Endothelial cell of hepatic sinusoid (primary cell): ENCODE measurements around the gene STK16.
"Not testable (repeated sequence)": the region's sequence is repeated elsewhere in the genome, so short reads cannot be mapped to it uniquely, and the experiment has no call there.

Experiments
- in situ Hi-C: cut with HindIII; loops from 2 replicates; pipeline ENCODE4 v1.10.0; 2017; ENCODE audit warnings: low sequenced_read_pairs

Gene STK16

GRCh38 chr2:219243291-219243761 is 2.0 kb upstream of the STK16 start:
- in situ Hi-C loops: loop anchor here (5.0 kb wide), 1 partner anchor 61 kb away; no protein-coding TSS in a partner anchor

DNA sequence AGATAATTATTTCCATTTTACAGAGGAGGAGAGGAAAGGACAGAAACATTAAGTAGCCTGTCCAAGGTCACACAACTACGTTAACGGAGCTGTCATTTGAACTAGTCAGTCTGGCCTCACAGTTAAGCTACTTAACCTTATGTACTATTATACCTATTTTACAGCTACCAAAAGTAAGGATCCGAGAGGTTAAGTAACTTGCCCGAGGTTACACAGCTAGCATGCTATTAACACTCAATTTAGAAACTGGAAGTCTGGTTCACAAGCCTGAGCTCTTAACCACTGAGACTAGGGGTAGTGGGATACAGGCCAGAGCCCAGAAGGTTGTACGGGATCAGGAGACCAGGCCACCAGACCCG is 511 bp upstream of the STK16 start:
- in situ Hi-C loops: loop anchor here (5.0 kb wide), 2 partner anchors 53 to 62 kb away; no protein-coding TSS in a partner anchor

GRCh38 chr2:219245899-219246230 is 586 bp downstream of the STK16 start:
- in situ Hi-C loops: loop anchor here (5.0 kb wide), 1 partner anchor 51 kb away; no protein-coding TSS in a partner anchor

GRCh38 chr2:219246559-219246958 is 1.3 kb downstream of the STK16 start:
- in situ Hi-C loops: loop anchor here (5.0 kb wide), 1 partner anchor 51 kb away; no protein-coding TSS in a partner anchor

GRCh38 chr2:219247678-219248642 is 2.7 kb downstream of the STK16 start:
- in situ Hi-C loops: loop anchor here (5.0 kb wide), 1 partner anchor 49 kb away; no protein-coding TSS in a partner anchor

DNA sequence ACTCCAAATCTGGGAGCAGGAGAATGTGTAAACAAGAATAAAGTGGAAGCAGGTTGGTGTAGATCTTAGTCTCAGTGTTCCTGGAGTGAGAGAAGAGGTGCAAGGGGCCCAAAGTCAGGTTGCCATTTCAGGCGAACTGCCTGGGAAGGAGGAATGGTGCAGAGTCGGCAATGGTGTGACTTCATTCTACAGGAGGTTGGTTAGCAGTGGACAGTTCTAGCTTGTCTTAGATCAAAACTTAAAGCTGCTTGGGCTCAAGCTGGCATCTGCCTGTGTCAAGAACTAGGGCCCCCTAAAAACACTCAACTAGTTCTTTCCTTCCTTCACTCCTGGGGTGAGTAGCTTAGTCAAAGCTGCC is 3.5 kb downstream of the STK16 start:
- in situ Hi-C loops: loop anchor here (5.0 kb wide), 1 partner anchor 48 kb away; no protein-coding TSS in a partner anchor

GRCh38 chr2:219249203-219249980 is 4.1 kb downstream of the STK16 start:
- in situ Hi-C loops: loop anchor here (5.0 kb wide), 1 partner anchor 48 kb away; no protein-coding TSS in a partner anchor

DNA sequence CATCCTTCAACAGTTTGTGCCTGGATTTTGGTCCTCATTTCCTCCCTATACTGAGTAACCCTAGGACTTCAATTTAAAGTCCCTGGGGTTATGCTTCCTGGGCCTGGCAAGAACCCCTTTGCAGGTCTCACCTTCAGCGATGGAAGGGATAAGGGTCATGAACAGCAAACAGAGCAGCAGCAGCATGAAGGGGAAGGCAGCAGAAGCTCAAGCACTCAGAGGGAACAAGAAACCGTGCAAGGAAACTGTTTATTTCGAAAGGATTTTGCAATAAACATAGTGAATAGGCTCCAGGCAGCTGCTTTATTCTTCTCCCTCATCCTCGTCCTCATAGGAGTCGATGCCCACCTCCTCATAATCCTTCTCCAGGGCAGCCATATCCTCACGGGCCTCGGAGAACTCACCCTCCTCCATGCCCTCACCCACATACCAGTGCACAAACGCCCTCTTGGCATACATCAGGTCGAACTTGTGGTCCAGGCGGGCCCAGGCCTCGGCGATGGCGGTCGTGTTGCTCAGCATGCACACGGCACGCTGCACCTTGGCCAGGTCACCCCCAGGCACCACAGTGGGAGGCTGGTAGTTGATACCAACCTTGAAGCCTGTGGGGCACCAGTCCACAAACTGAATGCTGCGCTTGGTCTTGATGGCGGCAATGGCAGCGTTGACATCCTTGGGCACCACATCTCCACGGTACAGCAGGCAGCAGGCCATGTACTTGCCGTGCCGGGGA is 4.9 kb downstream of the STK16 start:
- in situ Hi-C loops: no loop called here

DNA sequence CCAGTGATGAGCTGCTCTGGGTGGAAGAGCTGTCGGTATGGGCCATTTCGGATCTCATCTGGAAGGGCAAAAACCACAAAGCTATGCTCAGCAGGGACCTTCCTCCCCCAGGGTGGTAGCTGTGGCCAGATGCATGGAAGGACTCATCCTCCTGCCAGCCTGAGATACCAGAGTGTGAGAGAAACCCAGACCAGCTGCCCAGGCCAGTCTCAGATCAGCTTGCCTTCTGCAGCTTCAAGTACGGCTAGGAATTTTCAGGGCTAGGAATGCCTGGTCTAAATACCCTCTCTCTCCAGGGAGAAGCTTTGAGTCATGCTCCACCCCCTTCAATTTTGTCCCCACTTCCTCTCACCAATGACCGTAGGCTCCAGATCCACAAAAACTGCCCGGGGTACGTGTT is 6.4 kb downstream of the STK16 start:
- in situ Hi-C loops: no loop called here

DNA sequence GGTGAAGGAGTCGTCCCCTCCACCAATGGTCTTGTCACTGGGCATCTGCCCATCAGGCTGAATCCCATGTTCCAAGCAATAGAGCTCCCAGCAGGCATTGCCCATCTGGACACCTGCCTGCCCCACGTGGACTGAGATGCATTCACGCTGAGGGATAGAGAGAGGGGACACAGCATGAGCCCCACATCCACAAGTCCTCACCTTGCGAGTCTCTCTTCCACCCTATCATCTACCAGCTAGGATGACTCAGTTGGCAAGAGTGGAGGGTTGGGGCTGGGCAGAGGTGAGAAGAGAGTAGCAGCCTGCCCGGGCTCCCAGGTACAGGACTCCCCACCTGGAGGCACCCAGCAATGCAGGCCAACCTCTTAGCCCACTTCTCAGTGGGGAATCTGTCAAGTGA is 6.8 kb downstream of the STK16 start:
- in situ Hi-C loops: no loop called here

DNA sequence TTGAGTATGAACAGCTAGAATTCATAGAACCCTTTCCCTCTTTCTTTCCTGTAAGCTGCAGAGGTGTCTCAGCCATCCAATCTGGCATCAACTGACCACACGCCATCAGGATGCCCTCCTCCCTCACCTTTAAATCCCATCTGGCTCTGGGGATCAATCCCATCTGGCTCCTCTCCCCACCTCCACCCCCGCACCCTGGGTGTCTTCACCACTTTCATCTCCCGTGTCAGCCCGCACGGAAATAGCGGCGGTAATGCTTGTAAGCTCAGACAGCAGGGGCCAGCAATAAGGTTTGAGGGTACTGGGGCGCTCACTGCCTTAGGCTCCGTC is 7.3 kb downstream of the STK16 start:
- in situ Hi-C loops: no loop called here

- in situ Hi-C loops: no loop called here
Observed at GRCh38 chr2:219252900-219253752, 7.8 kb downstream of the STK16 start, which contains the start of gene TUBA4B. TUBA4B (plus strand) TSS chr2:219253243; CDS start chr2:219253408, 165 bp downstream.

DNA sequence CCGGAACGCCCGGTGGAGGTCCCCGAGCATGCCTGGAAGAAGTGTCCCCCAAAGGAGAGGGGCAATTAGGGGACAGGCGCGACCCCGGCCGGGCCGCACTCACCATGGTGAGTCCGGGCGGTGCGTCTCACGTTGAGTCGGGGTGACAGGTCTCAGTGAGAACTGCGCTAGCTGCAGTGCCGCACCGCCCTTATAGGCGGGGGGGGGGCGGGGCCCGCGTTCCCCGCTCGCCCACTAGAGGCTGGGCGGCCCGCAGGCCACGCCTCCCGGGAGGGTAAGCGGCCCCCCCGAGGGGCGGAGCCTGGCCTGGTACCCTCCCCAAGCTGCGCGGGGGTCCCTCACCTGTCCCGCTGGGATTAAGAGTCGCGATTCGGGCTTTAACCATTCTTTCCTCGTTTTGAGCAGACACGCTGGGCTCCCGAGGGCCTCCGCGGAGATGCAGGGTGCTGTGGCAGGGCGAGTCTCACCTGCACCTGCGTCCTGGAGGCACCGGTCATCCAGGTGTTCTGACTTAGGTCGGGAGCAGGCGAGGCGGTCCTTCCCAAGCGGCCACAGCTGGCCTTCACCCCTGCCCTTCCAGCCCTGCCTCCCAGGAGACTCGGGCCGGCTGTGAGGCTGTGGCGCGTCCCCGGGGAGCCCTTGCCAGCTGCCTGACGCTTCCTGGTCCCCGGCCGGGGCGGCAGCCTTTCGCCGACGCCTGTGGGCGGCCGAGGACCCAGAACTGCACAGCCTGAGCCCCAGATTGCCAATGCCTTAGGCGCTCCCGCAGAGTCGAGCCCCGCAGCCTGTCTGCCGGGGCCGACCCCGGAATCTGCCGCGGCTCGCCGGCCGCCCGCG is 8.7 kb downstream of the STK16 start, which contains the start of gene TUBA4A:
TUBA4A (minus strand) TSS at position 166 of the 837 bp plus-strand sequence; CDS start at position 106, 60 bp downstream.
- in situ Hi-C loops: no loop called here

GRCh38 chr2:219254590-219255201 is 9.4 kb downstream of the STK16 start:
- in situ Hi-C loops: no loop called here

GRCh38 chr2:219258942-219259341 is 13.7 kb downstream of the STK16 start:
- in situ Hi-C loops: not testable (repeated sequence)

GRCh38 chr2:219261024-219261855 is 16.0 kb downstream of the STK16 start:
- in situ Hi-C loops: no loop called here

GRCh38 chr2:219266232-219266631 is 21.0 kb downstream of the STK16 start:
- in situ Hi-C loops: no loop called here

- in situ Hi-C loops: no loop called here
Observed at GRCh38 chr2:219266886-219267285, 21.6 kb downstream of the STK16 start.
